ENCODE data around the gene UBE2V1. TPM values are rescaled to one million over a fixed set of nuclear protein-coding genes. Genes with fewer than 3 reads are reported as not detected.
"Not testable (repeated sequence)": the region's sequence is repeated elsewhere in the genome, so short reads cannot be mapped to it uniquely, and the experiment has no call there.

The UBE2V1 gene
- 77.1 and 105 TPM in 2 replicates for total RNA-seq (ENCODE audit: low replicate concordance)

DNA sequence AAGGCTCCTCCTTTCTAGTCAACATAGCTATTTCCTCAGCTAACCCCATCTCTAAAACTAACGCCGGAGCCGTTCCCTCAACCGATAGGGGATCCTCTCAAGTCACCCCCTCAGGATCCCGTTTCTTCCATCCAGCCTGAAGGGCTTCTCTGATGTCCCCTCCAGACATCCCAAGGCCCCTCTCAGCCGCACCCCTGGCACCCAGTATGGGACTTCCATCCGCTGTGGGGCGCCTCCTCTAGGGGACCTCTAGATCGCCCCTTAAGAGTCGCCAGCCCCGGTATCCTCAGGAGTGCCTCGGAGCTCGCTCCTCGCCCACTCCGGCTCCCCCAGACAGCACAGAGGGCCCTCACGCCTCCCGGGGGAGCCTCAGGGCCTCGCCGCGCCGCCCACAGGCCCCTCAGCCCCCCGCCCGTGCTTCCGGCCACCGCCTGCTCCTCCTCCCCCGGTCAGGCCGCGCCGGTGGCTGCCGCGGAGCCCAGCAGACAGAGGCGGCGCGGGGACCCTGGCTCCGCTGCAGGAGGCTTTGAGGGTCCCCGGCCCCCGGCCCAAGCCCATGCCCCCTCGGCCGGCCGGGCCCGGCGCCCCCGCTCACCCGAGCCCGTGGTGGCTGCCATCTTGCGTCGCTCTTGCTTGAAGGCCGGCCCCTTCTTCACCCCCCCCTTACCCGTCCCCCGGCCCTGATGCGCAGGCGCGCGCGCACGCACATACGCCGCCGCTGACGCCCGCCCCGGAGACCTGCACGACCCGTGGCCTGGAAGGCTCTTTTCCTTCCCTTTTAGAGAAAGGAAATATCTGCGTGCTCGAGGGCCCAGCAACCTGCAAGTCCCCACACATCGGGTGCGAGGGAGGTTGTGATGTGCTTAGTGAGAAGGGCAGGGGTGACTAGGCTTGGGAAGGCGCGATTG is at the start of gene UBE2V1:
Gene UBE2V1, minus strand, starts transcription at position 639 of the 908 bp plus-strand sequence. Its CDS starts 22 bp downstream, at position 617.
- peak within 1 kb of the TSS; percentile 88 for H3K4me3 ChIP-seq (ENCODE audit: low read depth, low read length)
- DNase-seq (ENCODE audit: low read depth): peak; percentile 78
- TF ChIP-seq, protein P1, sequence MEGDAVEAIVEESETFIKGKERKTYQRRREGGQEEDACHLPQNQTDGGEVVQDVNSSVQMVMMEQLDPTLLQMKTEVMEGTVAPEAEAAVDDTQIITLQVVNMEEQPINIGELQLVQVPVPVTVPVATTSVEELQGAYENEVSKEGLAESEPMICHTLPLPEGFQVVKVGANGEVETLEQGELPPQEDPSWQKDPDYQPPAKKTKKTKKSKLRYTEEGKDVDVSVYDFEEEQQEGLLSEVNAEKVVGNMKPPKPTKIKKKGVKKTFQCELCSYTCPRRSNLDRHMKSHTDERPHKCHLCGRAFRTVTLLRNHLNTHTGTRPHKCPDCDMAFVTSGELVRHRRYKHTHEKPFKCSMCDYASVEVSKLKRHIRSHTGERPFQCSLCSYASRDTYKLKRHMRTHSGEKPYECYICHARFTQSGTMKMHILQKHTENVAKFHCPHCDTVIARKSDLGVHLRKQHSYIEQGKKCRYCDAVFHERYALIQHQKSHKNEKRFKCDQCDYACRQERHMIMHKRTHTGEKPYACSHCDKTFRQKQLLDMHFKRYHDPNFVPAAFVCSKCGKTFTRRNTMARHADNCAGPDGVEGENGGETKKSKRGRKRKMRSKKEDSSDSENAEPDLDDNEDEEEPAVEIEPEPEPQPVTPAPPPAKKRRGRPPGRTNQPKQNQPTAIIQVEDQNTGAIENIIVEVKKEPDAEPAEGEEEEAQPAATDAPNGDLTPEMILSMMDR (IDR thresholded peaks at IDR 0.05; ENCODE audit: insufficient read depth, low read length): peak; percentile 52

DNA sequence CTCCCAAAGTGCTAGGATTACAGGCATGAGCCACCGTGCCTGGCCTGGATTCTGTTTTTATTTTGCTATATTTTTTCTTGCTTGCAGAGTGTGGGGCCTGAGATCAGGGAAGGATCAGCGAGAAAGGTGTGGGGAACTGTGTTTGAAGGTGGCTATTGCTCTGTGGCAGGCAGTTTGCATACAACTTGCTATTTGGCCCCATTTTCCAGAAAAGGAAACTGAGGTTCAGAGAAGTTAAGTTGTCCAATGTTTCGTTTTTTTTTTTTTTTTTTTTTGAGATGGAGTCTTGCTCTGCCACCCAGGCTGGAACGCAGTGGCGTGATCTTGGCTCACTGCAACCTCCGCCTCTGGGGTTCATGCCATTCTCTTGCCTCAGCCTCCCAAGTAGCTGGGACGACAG is 48.5 kb upstream of the UBE2V1 start:
- not testable (repeated sequence) for DNase-seq (ENCODE audit: low read depth); H3K4me3 ChIP-seq (ENCODE audit: low read depth, low read length)

DNA sequence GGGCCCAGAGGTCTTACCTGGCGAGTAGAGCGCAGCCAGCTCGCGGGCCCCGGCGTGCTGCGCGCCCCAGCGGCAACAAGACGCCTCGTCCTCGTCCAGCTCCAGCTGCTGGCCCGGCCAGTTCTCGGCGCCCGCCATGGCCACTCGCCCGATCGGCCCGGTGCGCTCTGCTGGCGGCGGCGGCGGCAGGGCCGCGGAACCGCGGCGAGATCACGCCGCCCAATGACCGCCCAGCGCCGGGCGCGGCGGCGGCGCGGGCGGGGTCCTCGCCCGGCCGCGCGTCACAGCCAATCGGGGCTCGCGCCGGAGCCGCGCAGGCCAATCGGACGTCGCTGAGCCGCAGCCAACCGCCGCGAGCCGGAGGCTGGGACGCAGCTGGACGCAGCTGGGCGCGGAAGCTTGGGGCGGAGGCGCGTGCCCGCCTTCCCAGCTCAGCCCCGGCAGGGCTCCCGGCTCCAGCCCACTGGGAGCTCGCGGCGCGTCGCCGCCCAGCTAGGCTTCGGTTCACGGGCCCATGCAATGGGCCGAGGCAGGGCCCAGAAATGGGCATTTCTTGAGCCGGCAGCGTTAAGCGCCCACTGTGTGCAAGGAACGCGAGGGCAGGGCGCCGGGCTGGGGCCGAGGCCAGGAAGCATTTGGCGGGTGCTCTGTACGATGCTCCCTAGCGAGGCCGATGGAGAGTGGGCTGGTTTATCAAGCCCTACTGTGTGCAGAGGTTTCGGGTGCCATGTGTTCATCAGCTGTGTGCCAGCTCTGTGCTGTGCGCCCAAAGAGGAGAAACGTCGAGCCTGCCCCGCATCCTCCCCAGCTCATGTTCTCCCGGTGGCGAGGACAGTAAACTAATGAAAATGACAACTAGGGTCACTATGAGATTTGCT is 40.8 kb upstream of the UBE2V1 start, which contains the start of gene PEDS1:
Gene PEDS1, minus strand, starts transcription at position 224 of the 878 bp plus-strand sequence. Its CDS starts 86 bp downstream, at position 138.
- TF ChIP-seq, protein P1 (IDR thresholded peaks at IDR 0.05; ENCODE audit: insufficient read depth, low read length): no peak
- peak; percentile 88 for DNase-seq (ENCODE audit: low read depth)
- peak within 1 kb of the TSS; percentile 89 for H3K4me3 ChIP-seq (ENCODE audit: low read depth, low read length)

DNA sequence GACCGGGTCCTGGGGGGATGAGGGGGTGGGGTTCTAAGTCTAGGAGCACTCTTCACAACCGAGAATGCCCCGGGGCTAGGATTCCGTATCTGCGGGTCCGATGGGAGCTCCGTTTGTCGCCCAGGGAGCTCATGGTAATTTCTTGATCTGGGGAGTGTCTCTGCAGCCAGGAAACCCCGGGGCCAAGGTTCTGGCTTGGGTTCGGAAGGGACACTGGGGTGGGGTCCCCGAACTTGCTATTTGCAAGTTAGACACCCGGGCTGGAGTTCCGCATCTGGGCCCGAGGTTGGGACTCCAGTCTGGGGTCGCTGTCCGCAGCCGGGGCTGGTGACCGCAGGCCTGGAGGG is 40.2 kb upstream of the UBE2V1 start:
- DNase-seq (ENCODE audit: low read depth): no peak
- TF ChIP-seq, protein P1 (IDR thresholded peaks at IDR 0.05; ENCODE audit: insufficient read depth, low read length): no peak

DNA sequence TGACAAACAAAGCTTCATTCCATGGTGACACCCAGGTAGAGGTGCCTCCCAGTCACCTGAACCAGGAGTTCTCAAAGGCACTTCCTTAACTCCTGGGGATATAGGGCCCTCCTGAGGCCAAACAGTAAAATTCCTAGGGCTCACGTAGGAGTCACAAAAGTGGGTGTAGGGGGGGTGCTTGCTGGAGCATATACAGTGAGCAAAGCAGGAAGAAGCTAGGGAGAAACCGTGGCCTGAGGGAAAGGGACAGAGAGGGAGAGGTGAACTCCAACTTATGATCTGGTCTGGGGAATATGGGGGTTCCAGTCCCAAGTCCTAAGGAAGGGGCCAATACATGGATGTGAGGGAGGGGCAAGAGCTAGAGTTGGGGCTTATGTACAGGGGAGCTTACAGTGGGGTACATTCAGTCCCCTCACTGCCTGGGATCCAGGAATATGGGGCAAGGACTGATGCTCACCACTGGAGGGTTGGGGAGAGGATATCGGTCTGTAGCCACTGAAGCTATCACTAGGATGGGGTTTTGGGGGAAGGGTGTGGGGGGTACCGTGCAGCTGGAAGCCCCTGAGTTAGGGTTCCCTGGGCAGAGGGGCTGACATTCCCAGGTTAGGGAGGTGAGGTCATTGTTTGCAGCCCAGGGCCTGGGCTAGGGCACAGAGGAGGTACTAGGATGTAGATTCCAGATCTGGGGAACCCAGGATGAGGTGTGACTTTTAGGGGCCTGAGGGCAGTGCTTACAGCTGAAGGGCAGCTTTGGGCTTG is 39.6 kb upstream of the UBE2V1 start:
- DNase-seq (ENCODE audit: low read depth): no peak
- peak overlapping the region; percentile 89 for H3K4me3 ChIP-seq (ENCODE audit: low read depth, low read length)
- TF ChIP-seq, protein P1 (IDR thresholded peaks at IDR 0.05; ENCODE audit: insufficient read depth, low read length): peak; percentile 1

More for the DNA sequence above, 40.2 kb upstream of the UBE2V1 start:
- H3K4me3 ChIP-seq (ENCODE audit: low read depth, low read length): peak overlapping the region; percentile 89

DNA sequence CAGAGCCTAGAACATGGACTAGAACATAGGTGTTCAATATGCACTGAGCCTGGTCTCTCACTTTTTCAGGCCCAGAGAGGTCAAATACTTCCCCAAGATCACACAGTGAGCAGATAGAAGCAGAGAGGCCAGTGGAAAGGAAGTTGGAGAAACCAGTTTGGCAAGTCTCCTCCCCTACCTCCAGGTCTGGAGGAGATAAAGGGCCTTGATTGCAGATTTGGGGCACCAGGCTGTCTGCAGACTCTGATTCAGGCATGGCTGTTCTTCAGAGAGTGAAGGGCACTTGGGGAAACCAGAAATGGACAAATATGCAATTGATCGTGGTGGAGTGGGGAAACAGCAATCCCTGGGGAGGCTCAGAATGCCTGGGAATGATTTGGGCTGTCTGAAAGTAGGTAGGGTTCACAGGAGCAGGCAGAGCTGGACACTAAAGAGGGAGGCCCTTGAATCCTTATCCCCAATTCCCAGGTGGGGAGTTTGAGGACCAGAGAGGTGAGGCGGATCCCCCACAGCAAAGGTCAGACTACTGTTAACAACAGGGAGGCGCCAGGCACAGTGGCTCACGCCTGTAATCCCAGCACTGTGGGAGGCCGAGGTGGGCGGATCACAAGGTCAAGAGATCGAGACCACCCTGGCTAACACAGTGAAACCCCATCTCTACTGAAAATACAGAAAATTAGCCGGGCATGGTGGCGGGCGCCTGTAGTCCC is 38.2 kb upstream of the UBE2V1 start:
- H3K4me3 ChIP-seq (ENCODE audit: low read depth, low read length): peak overlapping the region; percentile 42
- TF ChIP-seq, protein P1 (IDR thresholded peaks at IDR 0.05; ENCODE audit: insufficient read depth, low read length): no peak
- DNase-seq (ENCODE audit: low read depth): peak; percentile 53

Measured in fibroblast of the aortic adventitia (primary cell).